ENCODE results near the gene TSPAN6. TPM values are rescaled to one million over a fixed set of nuclear protein-coding genes. Genes with fewer than 3 reads are reported as not detected.

TSPAN6 gene
- total and polyA plus RNA-seq, 10 of the 15 experiments (the other 5 are each of a cell fraction or from before 2014, with no cell fraction given) = 0.04 to 0.23 (median 0.08) TPM; not detected in 5

DNA sequence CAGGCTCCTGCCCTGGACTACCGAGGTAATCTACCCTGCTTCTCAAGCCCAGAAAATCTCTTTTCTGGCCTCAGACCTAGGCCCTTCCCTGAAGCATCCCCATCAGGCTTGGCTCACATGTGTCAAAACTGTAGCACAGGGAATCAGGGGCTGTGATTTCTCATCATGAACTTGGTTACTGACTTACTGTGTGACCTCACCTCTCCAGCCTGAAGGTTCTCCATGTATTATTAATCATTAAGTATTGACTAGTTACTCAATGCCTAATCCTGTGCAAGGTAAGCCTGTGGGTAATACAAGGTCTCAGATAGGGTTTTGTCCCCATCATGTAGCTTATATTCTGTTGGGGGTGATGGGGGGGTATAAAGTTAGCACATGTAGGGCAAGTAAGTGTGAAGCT lies 14.2 kb upstream of the TSPAN6 start:
- Histone ChIP-seq H3K27me3 (replicated peaks in 1 of 2; ENCODE audit: control insufficient read depth in 2 of 2, insufficient read depth in 2 of 2, low read length in 1 of 2) (no peaks in the 10 kb centered on the region; a peak in 2 of 4 replicates), H3K79me2 (ENCODE audit: control insufficient read depth, insufficient read depth, low read length) (no peaks in the 10 kb centered on the region), H3K9me3 (replicated peaks; ENCODE audit: control insufficient read depth, insufficient read depth, low read length) (no peaks in the 10 kb centered on the region), H3K9ac (ENCODE audit: control insufficient read depth, insufficient read depth, low read length) (no peak overlapping the region), H3K36me3 (ENCODE audit: control insufficient read depth in 2 of 2, insufficient read depth in 2 of 2, low read length in 1 of 2) (no peaks in the 10 kb centered on the region), H2AFZ (ENCODE audit: control insufficient read depth, low read depth, low read length) (no peak overlapping the region), H3K4me1 (ENCODE audit: control insufficient read depth, insufficient read depth, low read length) (no peaks in the 10 kb centered on the region), H3K4me3 (no peak overlapping the region), H3K4me2 (ENCODE audit: control insufficient read depth, insufficient read depth) (no peak overlapping the region), H3K27ac (ENCODE audit: control insufficient read depth, insufficient read depth) (no peak overlapping the region), H4K20me1 (ENCODE audit: control insufficient read depth, insufficient read depth) (no peaks in the 10 kb centered on the region)
- intact Hi-C loops (cut with micrococcal nuclease; ENCODE audit: unreplicated experiment) (no loop called here), in situ Hi-C loops (cut with MboI) (no loop called here)
- SMC1A ChIA-PET (ENCODE audit: uncharacterized antibody, unreplicated experiment) = no interaction called here
- no TSS peak for BruUV-seq (replicated peaks)
- RAD21 ChIA-PET (ENCODE audit: unreplicated experiment) = no interaction called here
- POLR2A ChIA-PET = interaction anchor here (0.6 kb wide), 1 partner anchor 1254 kb away, joined by 4 read pairs; no protein-coding TSS in a partner anchor
- DNase-seq (ENCODE audit: low read depth, low spot score) (no peak), FAIRE-seq (no peak), ATAC-seq (no peak)
- 0% methylated on average over 1 of the region's 1 CpG for WGBS (ENCODE audit: insufficient coverage, insufficient replicate concordance, low lambda C conversion rate, missing lambda C conversion rate)
- TF ChIP-seq BMI1 (IDR thresholded peaks at IDR 0.05; ENCODE audit: borderline replicate concordance) (no peak), SUPT20H (IDR thresholded peaks at IDR 0.05; ENCODE audit: borderline replicate concordance, control insufficient read depth, low read depth, low read length) (no peak), CHD4 (IDR thresholded peaks at IDR 0.05) (no peak), PAX5 (IDR thresholded peaks at IDR 0.05; ENCODE audit: borderline replicate concordance, low read depth, low read length) (no peak), NBN (IDR thresholded peaks at IDR 0.05) (no peak)
- TF ChIP-seq, protein P1, sequence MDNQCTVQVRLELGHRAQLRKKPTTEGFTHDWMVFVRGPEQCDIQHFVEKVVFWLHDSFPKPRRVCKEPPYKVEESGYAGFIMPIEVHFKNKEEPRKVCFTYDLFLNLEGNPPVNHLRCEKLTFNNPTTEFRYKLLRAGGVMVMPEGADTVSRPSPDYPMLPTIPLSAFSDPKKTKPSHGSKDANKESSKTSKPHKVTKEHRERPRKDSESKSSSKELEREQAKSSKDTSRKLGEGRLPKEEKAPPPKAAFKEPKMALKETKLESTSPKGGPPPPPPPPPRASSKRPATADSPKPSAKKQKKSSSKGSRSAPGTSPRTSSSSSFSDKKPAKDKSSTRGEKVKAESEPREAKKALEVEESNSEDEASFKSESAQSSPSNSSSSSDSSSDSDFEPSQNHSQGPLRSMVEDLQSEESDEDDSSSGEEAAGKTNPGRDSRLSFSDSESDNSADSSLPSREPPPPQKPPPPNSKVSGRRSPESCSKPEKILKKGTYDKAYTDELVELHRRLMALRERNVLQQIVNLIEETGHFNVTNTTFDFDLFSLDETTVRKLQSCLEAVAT (IDR thresholded peaks at IDR 0.05) = no peak
- TF ChIP-seq, protein P2, sequence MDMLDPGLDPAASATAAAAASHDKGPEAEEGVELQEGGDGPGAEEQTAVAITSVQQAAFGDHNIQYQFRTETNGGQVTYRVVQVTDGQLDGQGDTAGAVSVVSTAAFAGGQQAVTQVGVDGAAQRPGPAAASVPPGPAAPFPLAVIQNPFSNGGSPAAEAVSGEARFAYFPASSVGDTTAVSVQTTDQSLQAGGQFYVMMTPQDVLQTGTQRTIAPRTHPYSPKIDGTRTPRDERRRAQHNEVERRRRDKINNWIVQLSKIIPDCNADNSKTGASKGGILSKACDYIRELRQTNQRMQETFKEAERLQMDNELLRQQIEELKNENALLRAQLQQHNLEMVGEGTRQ (IDR thresholded peaks at IDR 0.05; ENCODE audit: borderline replicate concordance, low read depth, low read length) = no peak
- CTCF ChIA-PET = interaction anchor here (0.7 kb wide), 1 partner anchor 1173 kb away, joined by 3 read pairs; no protein-coding TSS in a partner anchor
